Sigmoid colon (tissue), 7 donors: Measurements from ENCODE around the gene C2orf66. TPM values are rescaled to one million over a fixed set of nuclear protein-coding genes. Genes with fewer than 3 reads are reported as not detected.

ENCODE experiments used
- DNase-seq: peaks from one replicate; pipeline ENCODE4 v3.0.0-alpha.2; 2019
- H3K27ac ChIP-seq, 4 donors: fragments of 200-600 bp; sonication (generic); one replicate each; pipeline ENCODE4 v1.5.1; 2016 to 2019; ENCODE audit warnings: mild to moderate bottlenecking in 1 of 4
- H3K27me3 ChIP-seq, 3 donors: fragments of 200-600 bp; sonication (generic); one replicate each; pipeline ENCODE4 v1.5.1; 2019; ENCODE audit warnings: mild to moderate bottlenecking in 1 of 3
- H3K36me3 ChIP-seq, 4 donors: fragments of 200-600 bp; sonication (generic); one replicate each; pipeline ENCODE4 v1.5.1; 2016 to 2019
- H3K4me1 ChIP-seq, 4 donors: fragments of 200-600 bp; sonication (generic); one replicate each; pipeline ENCODE4 v1.5.1; 2017 to 2019
- H3K4me3 ChIP-seq, 4 donors: fragments of 200-600 bp; sonication (generic); one replicate each; pipeline ENCODE4 v1.5.1; 2017 to 2019; ENCODE audit warnings: mild to moderate bottlenecking in 2 of 4, moderate library complexity in 1 of 4
- H3K9me3 ChIP-seq, 4 donors: fragments of 200-600 bp in 3 of 4; sonication (generic) in 3 of 4; one replicate each; pipeline versions ENCODE4 v1.5.1 to v1.6.1; 2013 to 2019
- CTCF ChIP-seq, 4 experiments: fragments of 450-650 bp in 3 of 4; fragments of 200-600 bp in 1 of 4; IDR thresholded peaks; one replicate each; pipeline ENCODE4 v1.5.1; 2016 to 2019; ENCODE audit warnings: antibody characterized with exemption in 4 of 4, mild to moderate bottlenecking in 3 of 4, moderate library complexity in 2 of 4
- EP300 ChIP-seq, 4 donors: sonication (generic); formaldehyde crosslinking; IDR thresholded peaks; one replicate each; pipeline ENCODE4 v1.6.1; 2017; ENCODE audit warnings: antibody characterized with exemption in 4 of 4
- POLR2A ChIP-seq, 2 donors: fragments of 450-650 bp; IDR thresholded peaks; one replicate each; pipeline ENCODE4 v1.6.1; 2016; ENCODE audit warnings: antibody characterized with exemption in 2 of 2, mild to moderate bottlenecking in 2 of 2, moderate library complexity in 2 of 2
- POLR2AphosphoS5 ChIP-seq, 4 donors: sonication (generic); formaldehyde crosslinking; IDR thresholded peaks; one replicate each; pipeline ENCODE4 v1.6.1; 2017; ENCODE audit warnings: antibody characterized with exemption in 4 of 4
- WGBS, 2 donors: extraction: QIAGEN DNeasy Blood & Tissue Kit; methylation state at CpG; one replicate each; pipeline ENCODE4 v1.1.7; 2013; 5-methylcytosine and 5-hydroxymethylcytosine counted together
- intact Hi-C: fragments of 100-400 bp; cut with DNase I; formaldehyde crosslinking; loops from one replicate; pipeline ENCODE4 v1.15.1; 2023
- polyA plus RNA-seq, 3 donors: library from polyadenylated mRNA; stranded (reverse); fragments of 200-250 nt; gene quantifications; one replicate each; pipeline ENCODE4 v1.2.3, GENCODE V29; 2013
- total RNA-seq, 4 donors: library from RNA; depleted of rRNA; stranded (reverse); fragments of >200 nt; gene quantifications; one replicate each; pipeline ENCODE4 v1.1.0, GENCODE V29; 2016
- donor health status: healthy with polysubstance abuse.
- donor health status: Bipolar disorder and iron deficiency.
- donor health status: healthy.

C2orf66 gene
- total and polyA plus RNA-seq, 7 donors: 0.03 TPM; not detected in 6

DNA sequence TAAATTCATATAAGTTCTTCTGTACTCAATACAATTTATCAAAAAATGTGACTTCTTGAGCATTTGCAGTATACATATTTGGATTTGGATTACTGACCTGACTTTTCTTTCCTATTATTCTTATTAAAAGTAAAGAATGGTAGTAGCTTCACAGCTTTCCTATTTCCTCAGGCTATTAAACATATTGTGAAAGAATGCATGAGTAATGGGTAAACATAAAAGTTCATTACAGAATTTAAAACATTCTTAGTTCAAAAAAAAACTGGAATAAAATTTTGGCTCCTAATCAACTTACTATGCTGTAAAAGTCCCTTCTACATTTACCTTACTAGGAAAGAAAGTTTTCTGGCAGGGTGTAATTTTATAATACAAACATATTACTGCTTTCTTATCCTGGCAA lies 27.3 kb upstream of the C2orf66 start:
- no peaks in the 10 kb centered on the region for H3K9me3 ChIP-seq
- TF ChIP-seq POLR2AphosphoS5 (IDR thresholded peaks at IDR 0.05) (no peak), POLR2A (IDR thresholded peaks at IDR 0.05) (no peak), EP300 (IDR thresholded peaks at IDR 0.05) (no peak), CTCF (IDR thresholded peaks at IDR 0.05) (no peak)
- H3K4me1 ChIP-seq: no peaks in the 10 kb centered on the region
- intact Hi-C loops: no loop called here
- no peak for DNase-seq
- peaks cover 0 to 33% (median 0%) of the 10 kb centered on the region in 4 donors for H3K36me3 ChIP-seq
- H3K27me3 ChIP-seq: no peaks in the 10 kb centered on the region
- H3K4me3 ChIP-seq: no peak overlapping the region
- no peak overlapping the region for H3K27ac ChIP-seq

- H3K4me3 ChIP-seq: no peak overlapping the region
- 88 to 96% methylated on average over 1 of the region's 1 CpG for WGBS, 2 donors
- no peaks in the 10 kb centered on the region for H3K9me3 ChIP-seq
- H3K27me3 ChIP-seq: no peaks in the 10 kb centered on the region
- intact Hi-C loops: no loop called here
- H3K27ac ChIP-seq: no peak overlapping the region
- TF ChIP-seq POLR2AphosphoS5 (IDR thresholded peaks at IDR 0.05): no peak
- TF ChIP-seq POLR2A (IDR thresholded peaks at IDR 0.05): no peak
- no peak for TF ChIP-seq EP300 (IDR thresholded peaks at IDR 0.05)
- TF ChIP-seq CTCF (IDR thresholded peaks at IDR 0.05): no peak
- H3K4me1 ChIP-seq: no peaks in the 10 kb centered on the region
- DNase-seq: no peak
- H3K36me3 ChIP-seq: no peaks in the 10 kb centered on the region
Measured at GRCh38 chr2:196830701-196831100, 21.5 kb upstream of the C2orf66 start.

DNA sequence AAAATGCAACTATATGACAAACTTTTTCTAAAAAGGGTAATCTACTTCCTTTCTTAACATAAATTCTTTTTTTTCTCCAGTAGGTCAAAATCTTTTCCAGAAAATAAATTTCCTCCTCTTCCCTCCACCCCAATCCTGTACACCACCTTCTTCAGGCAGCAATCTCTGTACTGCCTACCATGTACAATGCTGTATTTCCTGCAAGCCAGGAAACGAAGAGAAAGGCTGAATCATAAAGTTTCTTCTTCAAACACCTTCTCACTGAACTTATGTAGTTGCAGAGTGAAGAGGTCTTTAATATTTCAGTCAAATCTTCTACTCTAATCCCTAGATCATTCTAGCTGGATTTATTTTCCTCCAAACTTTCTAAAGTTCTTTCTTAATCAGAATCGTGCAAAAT lies 18.2 kb upstream of the C2orf66 start:
- WGBS, 2 donors: 61 to 63% methylated on average over 2 of the region's 2 CpGs
- intact Hi-C loops: no loop called here
- Histone ChIP-seq H3K4me3 (no peak overlapping the region), H3K4me1 (no peaks in the 10 kb centered on the region), H3K36me3 (no peaks in the 10 kb centered on the region), H3K27ac (no peak overlapping the region), H3K9me3 (no peaks in the 10 kb centered on the region), H3K27me3 (no peaks in the 10 kb centered on the region)
- TF ChIP-seq POLR2AphosphoS5 (IDR thresholded peaks at IDR 0.05): no peak
- TF ChIP-seq POLR2A (IDR thresholded peaks at IDR 0.05): no peak
- no peak for TF ChIP-seq EP300 (IDR thresholded peaks at IDR 0.05)
- no peak for TF ChIP-seq CTCF (IDR thresholded peaks at IDR 0.05)
- DNase-seq: no peak

DNA sequence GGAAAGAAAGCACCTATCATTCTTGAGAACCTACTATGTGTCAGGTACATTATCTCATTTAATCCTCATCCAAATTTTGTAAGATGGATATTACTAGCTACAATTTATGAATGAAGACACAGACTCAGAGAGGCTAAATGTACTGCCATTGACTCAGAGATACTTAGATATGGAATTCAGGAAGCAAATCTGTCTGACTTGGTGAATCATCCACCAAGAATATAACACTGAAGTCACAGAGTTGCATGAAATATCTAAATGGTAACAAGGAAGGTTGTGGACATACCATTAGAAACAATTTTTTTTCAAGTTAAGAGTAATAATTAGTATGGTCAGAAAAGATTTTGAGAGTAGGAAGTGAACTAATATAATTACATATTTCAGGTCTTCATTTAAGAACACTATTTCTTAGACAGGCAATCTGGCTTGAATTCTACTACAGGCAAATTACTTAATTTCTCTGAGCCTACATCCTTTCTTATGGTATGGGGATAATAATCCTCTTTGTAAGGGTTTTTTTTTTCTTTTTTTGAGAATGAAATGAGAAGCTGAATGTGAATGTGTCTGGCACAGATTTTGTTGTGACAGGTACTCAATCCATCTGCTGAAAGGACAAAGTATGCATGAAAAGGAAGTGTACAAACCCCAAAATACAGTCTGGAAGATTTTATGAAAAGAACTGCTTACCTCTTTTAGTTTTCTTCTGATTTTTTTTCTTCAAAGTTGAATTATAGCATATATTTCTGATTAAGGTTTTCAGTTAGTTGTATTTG lies 14.8 kb upstream of the C2orf66 start:
- Histone ChIP-seq H3K4me3 (no peak overlapping the region), H3K27ac (no peak overlapping the region), H3K27me3 (no peaks in the 10 kb centered on the region), H3K4me1 (no peaks in the 10 kb centered on the region), H3K36me3 (no peaks in the 10 kb centered on the region), H3K9me3 (peaks cover 0 to 5% (median 0%) of the 10 kb centered on the region in 4 donors)
- no peak for DNase-seq
- TF ChIP-seq POLR2A (IDR thresholded peaks at IDR 0.05) (no peak), EP300 (IDR thresholded peaks at IDR 0.05) (no peak), POLR2AphosphoS5 (IDR thresholded peaks at IDR 0.05) (no peak), CTCF (IDR thresholded peaks at IDR 0.05) (no peak)
- intact Hi-C loops: no loop called here

GRCh38 chr2:196821195-196821594 lies 12.0 kb upstream of the C2orf66 start:
- H3K4me3 ChIP-seq: no peak overlapping the region
- WGBS, 2 donors: 88 to 92% methylated on average over 1 of the region's 1 CpG
- intact Hi-C loops: no loop called here
- H3K27ac ChIP-seq: no peak overlapping the region
- no peaks in the 10 kb centered on the region for H3K4me1 ChIP-seq
- peaks cover 0 to 9% (median 0%) of the 10 kb centered on the region in 4 donors for H3K9me3 ChIP-seq
- TF ChIP-seq EP300 (IDR thresholded peaks at IDR 0.05) (no peak), POLR2A (IDR thresholded peaks at IDR 0.05) (no peak), POLR2AphosphoS5 (IDR thresholded peaks at IDR 0.05) (no peak), CTCF (IDR thresholded peaks at IDR 0.05) (no peak)
- no peak for DNase-seq
- H3K36me3 ChIP-seq: no peaks in the 10 kb centered on the region
- H3K27me3 ChIP-seq: no peaks in the 10 kb centered on the region
